HepG2 (cell line): Measurements from ENCODE around the gene ZBTB20. TPM values are rescaled to one million over a fixed set of nuclear protein-coding genes. Genes with fewer than 3 reads are reported as not detected.

Experiments
- ATAC-seq: fragments of 200-7000 bp; cut with Tn5 transposase; 3 replicates; pipeline ENCODE4 v1.9.1; 2020; ENCODE audit warnings: mild to moderate bottlenecking, moderate library complexity
- BruUV-seq: library from RNA; stranded (reverse); fragments of 400-500 nt; replicated peaks from 2 replicates; lab custom pipeline; 2021; lab: Mats Ljungman, UMichigan
- CTCF ChIA-PET: fragments of 300-600 bp; formaldehyde crosslinking; extraction: SDS; loops from one replicate; lab custom pipeline; 2021; ENCODE audit warnings: low total read pairs, inconsistent platforms, low intra/inter-chr PET ratio; lab: Yijun Ruan, JAX
- POLR2A ChIA-PET: fragments of 350-600 bp; sonication (Branson Sonifier 250); formaldehyde crosslinking; loops from one replicate; lab custom pipeline; 2020; ENCODE audit warnings: antibody characterized with exemption, inconsistent platforms; lab: Yijun Ruan, JAX
- DNase-seq: peaks from one replicate; pipeline ENCODE4 v3.0.0-alpha.2; 2015; ENCODE audit warnings: low spot score
- FAIRE-seq: peaks from 3 replicates; lab custom pipeline; 2011; peaks lifted over from hg19 to GRCh38; lab: Jason Lieb, UNC
- H2AFZ ChIP-seq: one replicate; pipeline ENCODE4 v1.6.1; 2011; ENCODE audit warnings: low read length, inconsistent platforms
- H3K27ac ChIP-seq: fragments of 300-600 bp; 3 replicates; pipeline ENCODE4 v1.8.0; 2011; ENCODE audit warnings: mixed run types, mild to moderate bottlenecking, mixed read lengths, low read length, inconsistent platforms; ENCODE audit not compliant: insufficient read depth; ENCODE audit errors: extremely low read length
- H3K27me3 ChIP-seq, 2 experiments: fragments of 200-600 bp in 1 of 2; 2 replicates in 1 of 2; 3 replicates in 1 of 2; pipeline versions ENCODE4 v1.6.0 to v1.8.0; 2011; ENCODE audit warnings: low read length in 2 of 2, mild to moderate bottlenecking in 2 of 2, moderate library complexity in 2 of 2, inconsistent platforms in 1 of 2; ENCODE audit not compliant: insufficient read depth in 2 of 2, control insufficient read depth in 1 of 2
- H3K36me3 ChIP-seq, 2 experiments: fragments of 200-600 bp in 1 of 2; replicated peaks in 1 of 2; 2 replicates in 1 of 2; 3 replicates in 1 of 2; pipeline versions ENCODE4 v1.5.1 to v1.8.0; 2011; ENCODE audit warnings: low read length in 2 of 2, inconsistent platforms in 1 of 2; ENCODE audit not compliant: insufficient read depth in 2 of 2, control insufficient read depth in 1 of 2
- H3K4me1 ChIP-seq: 2 replicates; pipeline ENCODE4 v1.5.1; 2012; ENCODE audit warnings: low read length, inconsistent platforms; ENCODE audit not compliant: insufficient read depth
- H3K4me2 ChIP-seq: 2 replicates; pipeline ENCODE4 v1.6.0; 2011; ENCODE audit warnings: low read depth, low read length, inconsistent platforms
- H3K4me3 ChIP-seq, 3 experiments: fragments of 200-600 bp in 1 of 3; sonication (generic), shearing (Covaris generic) in 1 of 3; replicated peaks in 1 of 3; 2 replicates each; pipeline ENCODE4 v1.5.1; 2011 to 2016; ENCODE audit warnings: low read length in 3 of 3, inconsistent platforms in 2 of 3, low read depth in 2 of 3, mild to moderate bottlenecking in 2 of 3, control low read depth in 1 of 3, mixed read lengths in 1 of 3; ENCODE audit not compliant: insufficient read depth in 1 of 3
- H3K79me2 ChIP-seq: one replicate; pipeline ENCODE4 v1.6.1; 2011; ENCODE audit warnings: low read length, inconsistent platforms; ENCODE audit not compliant: insufficient read depth
- H3K9ac ChIP-seq: 2 replicates; pipeline ENCODE4 v1.6.0; 2011; ENCODE audit warnings: mild to moderate bottlenecking, low read depth, low read length, inconsistent platforms; ENCODE audit not compliant: insufficient read depth
- H3K9me3 ChIP-seq: 2 replicates; pipeline ENCODE4 v1.5.1; 2012; ENCODE audit warnings: mild to moderate bottlenecking, low read length
- H4K20me1 ChIP-seq: 2 replicates; pipeline ENCODE4 v1.6.0; 2011; ENCODE audit warnings: inconsistent platforms, mild to moderate bottlenecking, low read length, moderate library complexity; ENCODE audit not compliant: insufficient read depth
- FOXK2 ChIP-seq: fragments of 450-650 bp; IDR thresholded peaks from 2 replicates; pipeline ENCODE4 v1.6.1; 2016
- HDAC6 ChIP-seq: fragments of 200-600 bp; sonication (generic); IDR thresholded peaks from 2 replicates; pipeline ENCODE4 v1.7.0; 2017; ENCODE audit warnings: mild to moderate bottlenecking, antibody characterized with exemption, low read length, low read depth
- NFE2L2 ChIP-seq: fragments of 150-350 bp; IDR thresholded peaks from 2 replicates; pipeline ENCODE4 v1.6.1; 2014; ENCODE audit warnings: low read length
- TBL1XR1 ChIP-seq: fragments of 150-350 bp; IDR thresholded peaks from 2 replicates; pipeline ENCODE4 v1.6.1; 2014; ENCODE audit warnings: borderline replicate concordance, low read length; ENCODE audit not compliant: partially characterized antibody
- TOE1 ChIP-seq: sonication (generic); formaldehyde crosslinking; IDR thresholded peaks from 2 replicates; pipeline ENCODE4 v1.4.0; 2020; ENCODE audit warnings: mild to moderate bottlenecking, missing genetic modification reagents
- U2AF1 ChIP-seq: fragments of 200-400 bp; formaldehyde crosslinking; optimal IDR thresholded peaks from 2 replicates; pipeline ENCODE3; 2017; ENCODE audit warnings: mild to moderate bottlenecking, low read depth, low read length
- YY1 ChIP-seq: IDR thresholded peaks from 2 replicates; pipeline ENCODE4 v1.6.1; 2011; ENCODE audit warnings: low read length, low read depth, moderate library complexity, mild to moderate bottlenecking; ENCODE audit not compliant: insufficient read depth, insufficient replicate concordance
- ZNF136 ChIP-seq: sonication (generic); formaldehyde crosslinking; IDR thresholded peaks from 2 replicates; pipeline ENCODE4 v1.8.1; 2022; ENCODE audit warnings: low read depth, mild to moderate bottlenecking, moderate library complexity, missing genetic modification reagents
- ZNF546 ChIP-seq: sonication (generic); formaldehyde crosslinking; conservative IDR thresholded peaks from 2 replicates; pipeline ENCODE4 v1.8.1; 2023; ENCODE audit warnings: mild to moderate bottlenecking, missing genetic modification reagents
- WGBS: methylation state at CpG from one replicate; pipeline ENCODE4 v1.1.6; 2017; ENCODE audit warnings: low lambda C conversion rate; 5-methylcytosine and 5-hydroxymethylcytosine counted together
- in situ Hi-C: cut with HindIII; loops from 2 replicates; pipeline ENCODE4 v1.10.0; 2017; ENCODE audit warnings: low pct_unique_long_range_greater_than_20kb; ENCODE audit not compliant: extremely low pct_ligation_motif_present
- intact Hi-C: fragments of 100-400 bp; cut with micrococcal nuclease; formaldehyde crosslinking; loops from one replicate; pipeline ENCODE4 v1.10.0; 2022; ENCODE audit not compliant: unreplicated experiment
- polyA plus RNA-seq, 8 experiments: library from polyadenylated mRNA; depleted of rRNA in 3 of 8; stranded (reverse) in 7 of 8; unstranded in 1 of 8; fragments of >200 nt; fragmentation: Illumina TruSeq in 4 of 8; extraction: Trizol in 4 of 8; gene quantifications; 2 replicates each; pipeline versions ENCODE4 v1.2.1 to v1.2.3, GENCODE V29; 2011 to 2016; ENCODE audit warnings: low read depth in 4 of 8, missing spikeins in 1 of 8, mixed read lengths in 1 of 8; ENCODE audit not compliant: insufficient read depth in 1 of 8
- total RNA-seq, 5 experiments: library from RNA; depleted of rRNA; stranded (reverse); fragments of >200 nt; fragmentation: Illumina TruSeq; extraction: Trizol; gene quantifications; 2 replicates each; pipeline ENCODE4 v1.2.3, GENCODE V29; 2016; ENCODE audit warnings: low read depth in 1 of 5
- TF ChIP-seq, protein P1 (sequence below): sonication (generic); formaldehyde crosslinking; IDR thresholded peaks from 2 replicates; pipeline ENCODE4 v1.5.1; 2020; ENCODE audit warnings: mild to moderate bottlenecking, missing genetic modification reagents, borderline replicate concordance
- TF ChIP-seq, protein P2 (sequence below): IDR thresholded peaks from 2 replicates; pipeline ENCODE4 v1.6.1; 2012; ENCODE audit warnings: inconsistent platforms
- TF ChIP-seq, protein P3 (sequence below): sonication (generic); formaldehyde crosslinking; IDR thresholded peaks from 2 replicates; pipeline ENCODE4 v1.5.0; 2020; ENCODE audit warnings: missing genetic modification reagents
- TF ChIP-seq, protein P4 (sequence below): sonication (generic); formaldehyde crosslinking; conservative IDR thresholded peaks from 2 replicates; pipeline ENCODE4 v1.8.1; 2023; ENCODE audit warnings: missing genetic modification reagents
- TF ChIP-seq, protein P5 (sequence below): sonication (generic); formaldehyde crosslinking; IDR thresholded peaks from 2 replicates; pipeline ENCODE4 v1.5.1; 2020; ENCODE audit warnings: mild to moderate bottlenecking, missing genetic modification reagents

The ZBTB20 gene
- total and polyA plus RNA-seq, 2 of the 13 experiments (the other 11 are each of a cell fraction or from before 2014, with no cell fraction given), result 1.9 to 8.8 TPM

DNA sequence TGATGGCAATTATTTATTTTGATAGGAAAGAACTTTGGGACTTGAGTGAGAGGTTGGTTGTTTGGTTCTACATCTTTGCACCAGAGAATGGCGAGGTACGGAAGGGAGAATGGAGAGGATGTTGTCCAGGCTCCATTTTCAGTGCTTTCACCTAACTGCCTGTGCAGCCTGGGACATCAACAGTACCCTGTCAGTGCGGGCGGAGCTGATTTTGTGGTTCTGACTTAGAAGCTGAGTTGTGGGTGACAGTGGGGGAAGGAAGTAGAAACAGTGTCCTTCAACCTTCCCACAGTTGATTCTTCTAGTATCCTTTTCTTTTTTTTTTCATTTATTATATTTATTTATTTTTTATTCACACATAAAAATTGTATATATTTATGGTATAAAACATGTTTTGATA lies 757.9 kb downstream of the ZBTB20 start:
- WGBS, result 97% methylated on average over 4 of the region's 4 CpGs
- intact Hi-C loops, result no loop called here
- FAIRE-seq, result no peak
- in situ Hi-C loops, result no loop called here
- Histone ChIP-seq H3K4me1 (peaks cover 2% of the 10 kb centered on the region), H3K79me2 (no peaks in the 10 kb centered on the region), H3K9ac (no peak overlapping the region), H3K27me3 (no peaks in the 10 kb centered on the region), H3K4me2 (no peak overlapping the region), H4K20me1 (no peaks in the 10 kb centered on the region; the same call in 1 of the 2 replicates), H3K4me3 (no peak overlapping the region), H3K27ac (no peak overlapping the region), H2AFZ (no peak overlapping the region), H3K36me3 (peaks cover 0 to 15% of the 10 kb centered on the region in 2 experiments; a peak in 2 of 5 replicates), H3K9me3 (no peaks in the 10 kb centered on the region)
- ATAC-seq, result no peak
- no peak for DNase-seq
- POLR2A ChIA-PET, result no interaction called here
- no TSS peak for BruUV-seq
- CTCF ChIA-PET, result no interaction called here
- TF ChIP-seq, protein P1, sequence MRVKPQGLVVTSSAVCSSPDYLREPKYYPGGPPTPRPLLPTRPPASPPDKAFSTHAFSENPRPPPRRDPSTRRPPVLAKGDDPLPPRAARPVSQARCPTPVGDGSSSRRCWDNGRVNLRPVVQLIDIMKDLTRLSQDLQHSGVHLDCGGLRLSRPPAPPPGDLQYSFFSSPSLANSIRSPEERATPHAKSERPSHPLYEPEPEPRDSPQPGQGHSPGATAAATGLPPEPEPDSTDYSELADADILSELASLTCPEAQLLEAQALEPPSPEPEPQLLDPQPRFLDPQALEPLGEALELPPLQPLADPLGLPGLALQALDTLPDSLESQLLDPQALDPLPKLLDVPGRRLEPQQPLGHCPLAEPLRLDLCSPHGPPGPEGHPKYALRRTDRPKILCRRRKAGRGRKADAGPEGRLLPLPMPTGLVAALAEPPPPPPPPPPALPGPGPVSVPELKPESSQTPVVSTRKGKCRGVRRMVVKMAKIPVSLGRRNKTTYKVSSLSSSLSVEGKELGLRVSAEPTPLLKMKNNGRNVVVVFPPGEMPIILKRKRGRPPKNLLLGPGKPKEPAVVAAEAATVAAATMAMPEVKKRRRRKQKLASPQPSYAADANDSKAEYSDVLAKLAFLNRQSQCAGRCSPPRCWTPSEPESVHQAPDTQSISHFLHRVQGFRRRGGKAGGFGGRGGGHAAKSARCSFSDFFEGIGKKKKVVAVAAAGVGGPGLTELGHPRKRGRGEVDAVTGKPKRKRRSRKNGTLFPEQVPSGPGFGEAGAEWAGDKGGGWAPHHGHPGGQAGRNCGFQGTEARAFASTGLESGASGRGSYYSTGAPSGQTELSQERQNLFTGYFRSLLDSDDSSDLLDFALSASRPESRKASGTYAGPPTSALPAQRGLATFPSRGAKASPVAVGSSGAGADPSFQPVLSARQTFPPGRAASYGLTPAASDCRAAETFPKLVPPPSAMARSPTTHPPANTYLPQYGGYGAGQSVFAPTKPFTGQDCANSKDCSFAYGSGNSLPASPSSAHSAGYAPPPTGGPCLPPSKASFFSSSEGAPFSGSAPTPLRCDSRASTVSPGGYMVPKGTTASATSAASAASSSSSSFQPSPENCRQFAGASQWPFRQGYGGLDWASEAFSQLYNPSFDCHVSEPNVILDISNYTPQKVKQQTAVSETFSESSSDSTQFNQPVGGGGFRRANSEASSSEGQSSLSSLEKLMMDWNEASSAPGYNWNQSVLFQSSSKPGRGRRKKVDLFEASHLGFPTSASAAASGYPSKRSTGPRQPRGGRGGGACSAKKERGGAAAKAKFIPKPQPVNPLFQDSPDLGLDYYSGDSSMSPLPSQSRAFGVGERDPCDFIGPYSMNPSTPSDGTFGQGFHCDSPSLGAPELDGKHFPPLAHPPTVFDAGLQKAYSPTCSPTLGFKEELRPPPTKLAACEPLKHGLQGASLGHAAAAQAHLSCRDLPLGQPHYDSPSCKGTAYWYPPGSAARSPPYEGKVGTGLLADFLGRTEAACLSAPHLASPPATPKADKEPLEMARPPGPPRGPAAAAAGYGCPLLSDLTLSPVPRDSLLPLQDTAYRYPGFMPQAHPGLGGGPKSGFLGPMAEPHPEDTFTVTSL, result no peak
- TF ChIP-seq U2AF1 (no peak), NFE2L2 (no peak), TOE1 (CRISPR knock-in tag) (no peak), FOXK2 (no peak), YY1 (no peak), TBL1XR1 (no peak), ZNF546 (no peak), ZNF136 (CRISPR knock-in tag) (no peak), HDAC6 (no peak)
- TF ChIP-seq, protein P2, sequence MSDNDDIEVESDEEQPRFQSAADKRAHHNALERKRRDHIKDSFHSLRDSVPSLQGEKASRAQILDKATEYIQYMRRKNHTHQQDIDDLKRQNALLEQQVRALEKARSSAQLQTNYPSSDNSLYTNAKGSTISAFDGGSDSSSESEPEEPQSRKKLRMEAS, result no peak
- TF ChIP-seq, protein P3, sequence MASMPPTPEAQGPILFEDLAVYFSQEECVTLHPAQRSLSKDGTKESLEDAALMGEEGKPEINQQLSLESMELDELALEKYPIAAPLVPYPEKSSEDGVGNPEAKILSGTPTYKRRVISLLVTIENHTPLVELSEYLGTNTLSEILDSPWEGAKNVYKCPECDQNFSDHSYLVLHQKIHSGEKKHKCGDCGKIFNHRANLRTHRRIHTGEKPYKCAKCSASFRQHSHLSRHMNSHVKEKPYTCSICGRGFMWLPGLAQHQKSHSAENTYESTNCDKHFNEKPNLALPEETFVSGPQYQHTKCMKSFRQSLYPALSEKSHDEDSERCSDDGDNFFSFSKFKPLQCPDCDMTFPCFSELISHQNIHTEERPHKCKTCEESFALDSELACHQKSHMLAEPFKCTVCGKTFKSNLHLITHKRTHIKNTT, result no peak
- TF ChIP-seq, protein P4, sequence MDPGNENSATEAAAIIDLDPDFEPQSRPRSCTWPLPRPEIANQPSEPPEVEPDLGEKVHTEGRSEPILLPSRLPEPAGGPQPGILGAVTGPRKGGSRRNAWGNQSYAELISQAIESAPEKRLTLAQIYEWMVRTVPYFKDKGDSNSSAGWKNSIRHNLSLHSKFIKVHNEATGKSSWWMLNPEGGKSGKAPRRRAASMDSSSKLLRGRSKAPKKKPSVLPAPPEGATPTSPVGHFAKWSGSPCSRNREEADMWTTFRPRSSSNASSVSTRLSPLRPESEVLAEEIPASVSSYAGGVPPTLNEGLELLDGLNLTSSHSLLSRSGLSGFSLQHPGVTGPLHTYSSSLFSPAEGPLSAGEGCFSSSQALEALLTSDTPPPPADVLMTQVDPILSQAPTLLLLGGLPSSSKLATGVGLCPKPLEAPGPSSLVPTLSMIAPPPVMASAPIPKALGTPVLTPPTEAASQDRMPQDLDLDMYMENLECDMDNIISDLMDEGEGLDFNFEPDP (CRISPR knock-in tag), result no peak
- TF ChIP-seq, protein P5, sequence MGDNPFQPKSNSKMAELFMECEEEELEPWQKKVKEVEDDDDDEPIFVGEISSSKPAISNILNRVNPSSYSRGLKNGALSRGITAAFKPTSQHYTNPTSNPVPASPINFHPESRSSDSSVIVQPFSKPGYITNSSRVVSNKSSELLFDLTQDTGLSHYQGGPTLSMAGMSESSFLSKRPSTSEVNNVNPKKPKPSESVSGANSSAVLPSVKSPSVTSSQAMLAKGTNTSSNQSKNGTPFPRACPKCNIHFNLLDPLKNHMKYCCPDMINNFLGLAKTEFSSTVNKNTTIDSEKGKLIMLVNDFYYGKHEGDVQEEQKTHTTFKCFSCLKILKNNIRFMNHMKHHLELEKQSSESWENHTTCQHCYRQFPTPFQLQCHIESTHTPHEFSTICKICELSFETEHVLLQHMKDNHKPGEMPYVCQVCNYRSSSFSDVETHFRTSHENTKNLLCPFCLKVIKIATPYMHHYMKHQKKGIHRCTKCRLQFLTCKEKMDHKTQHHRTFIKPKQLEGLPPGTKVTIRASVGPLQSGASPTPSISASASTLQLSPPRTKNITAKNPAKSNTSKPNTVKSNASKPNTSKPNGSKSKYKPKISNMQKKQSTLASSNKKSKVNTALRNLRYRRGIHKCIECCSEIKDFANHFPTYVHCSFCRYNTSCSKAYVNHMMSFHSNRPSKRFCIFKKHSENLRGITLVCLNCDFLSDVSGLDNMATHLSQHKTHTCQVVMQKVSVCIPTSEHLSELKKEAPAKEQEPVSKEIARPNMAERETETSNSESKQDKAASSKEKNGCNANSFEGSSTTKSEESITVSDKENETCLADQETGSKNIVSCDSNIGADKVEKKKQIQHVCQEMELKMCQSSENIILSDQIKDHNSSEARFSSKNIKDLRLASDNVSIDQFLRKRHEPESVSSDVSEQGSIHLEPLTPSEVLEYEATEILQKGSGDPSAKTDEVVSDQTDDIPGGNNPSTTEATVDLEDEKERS (CRISPR knock-in tag), result no peak
